HG03039 (cell line): ENCODE measurements around the gene OR4F17.
"Not testable (repeated sequence)": the region's sequence is repeated elsewhere in the genome, so short reads cannot be mapped to it uniquely, and the experiment has no call there.

ENCODE experiments used
- ATAC-seq: cut with Tn5 transposase; IDR thresholded peaks from one replicate; pipeline ENCODE4 v1.9.1; 2021; ENCODE audit warnings: mild to moderate bottlenecking, moderate library complexity; ENCODE audit not compliant: unreplicated experiment

OR4F17 gene, protein sequence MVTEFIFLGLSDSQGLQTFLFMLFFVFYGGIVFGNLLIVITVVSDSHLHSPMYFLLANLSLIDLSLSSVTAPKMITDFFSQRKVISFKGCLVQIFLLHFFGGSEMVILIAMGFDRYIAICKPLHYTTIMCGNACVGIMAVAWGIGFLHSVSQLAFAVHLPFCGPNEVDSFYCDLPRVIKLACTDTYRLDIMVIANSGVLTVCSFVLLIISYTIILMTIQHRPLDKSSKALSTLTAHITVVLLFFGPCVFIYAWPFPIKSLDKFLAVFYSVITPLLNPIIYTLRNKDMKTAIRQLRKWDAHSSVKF

GRCh38 chr19:106804-107203 lies at the start of gene OR4F17:
OR4F17 (plus strand) TSS chr19:107104; CDS start chr19:110679, 3,575 bp downstream.
- ATAC-seq, result not testable (repeated sequence)

GRCh38 chr19:70793-71192 lies 36.1 kb upstream of the OR4F17 start:
- not testable (repeated sequence) for ATAC-seq

DNA sequence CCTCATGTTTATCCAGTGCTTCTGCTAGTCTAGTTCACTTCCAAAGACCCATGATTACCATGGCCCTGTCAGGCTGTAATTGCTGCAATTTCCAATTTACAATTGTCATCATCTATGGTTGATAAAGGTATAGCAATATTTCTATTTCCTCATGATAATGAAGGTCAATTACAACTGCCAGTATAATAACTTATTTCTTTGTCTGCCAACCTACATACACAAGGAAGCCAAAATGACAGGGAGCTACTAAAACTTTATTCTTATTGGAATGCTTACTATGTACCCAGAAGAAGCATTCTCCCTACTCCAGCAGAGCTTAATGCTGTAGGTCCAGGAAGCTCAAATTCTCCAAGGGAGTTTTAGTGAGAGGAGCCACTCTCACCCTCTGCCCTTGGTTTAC lies 24.0 kb upstream of the OR4F17 start:
- not testable (repeated sequence) for ATAC-seq

- ATAC-seq, result not testable (repeated sequence)
Measured at GRCh38 chr19:83626-84025, 23.3 kb upstream of the OR4F17 start.

DNA sequence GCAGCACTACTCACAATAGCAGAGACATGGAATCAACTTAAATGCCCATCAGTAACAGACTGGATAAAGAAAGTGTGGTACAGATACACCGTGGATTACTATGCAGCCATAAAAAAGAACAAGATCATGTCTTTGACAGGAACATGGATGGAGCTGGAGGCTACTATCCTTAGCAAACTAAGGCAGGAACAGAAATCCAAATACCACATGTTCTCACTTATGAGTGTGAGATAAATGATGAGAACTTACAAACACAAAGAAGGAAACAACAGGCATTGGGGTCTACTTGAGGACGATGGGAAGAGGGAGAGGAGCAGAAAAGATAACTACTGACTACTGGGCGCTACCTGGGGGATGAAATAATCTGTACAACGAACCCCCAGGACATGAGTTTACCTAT lies 16.2 kb upstream of the OR4F17 start:
- ATAC-seq, result not testable (repeated sequence)

DNA sequence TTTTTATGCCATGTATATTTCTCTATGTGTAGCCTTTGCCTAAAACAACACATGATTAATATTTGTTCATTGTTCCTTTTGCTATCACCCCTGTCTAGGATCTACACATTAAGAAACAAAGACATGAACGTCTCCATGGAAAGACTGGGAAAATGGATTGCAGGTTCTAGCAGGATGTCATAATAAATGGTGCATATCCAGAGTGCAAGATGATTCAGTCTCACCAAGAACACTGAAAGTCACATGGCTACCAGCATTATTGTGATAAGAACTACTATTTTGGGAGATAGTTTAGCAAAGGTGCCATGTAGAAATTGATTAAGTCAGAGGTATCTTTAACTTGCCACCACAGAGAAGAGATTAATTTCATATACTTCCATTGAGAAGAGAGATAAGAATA lies 12.1 kb upstream of the OR4F17 start:
- ATAC-seq, result not testable (repeated sequence)

GRCh38 chr19:97647-98046 lies 9.3 kb upstream of the OR4F17 start:
- not testable (repeated sequence) for ATAC-seq

GRCh38 chr19:120443-121140 lies 13.7 kb downstream of the OR4F17 start:
- ATAC-seq, result not testable (repeated sequence)
